22Rv1 (cell line): ENCODE measurements around the gene MPRIP.

Experiments
- CTCF ChIP-seq: fragments of 450-650 bp; IDR thresholded peaks from 2 replicates; pipeline ENCODE4 v1.5.1; 2017; ENCODE audit warnings: mild to moderate bottlenecking
- ZFX ChIP-seq: fragments of 450-650 bp; IDR thresholded peaks from 2 replicates; pipeline ENCODE4 v1.6.1; 2017; ENCODE audit warnings: antibody characterized with exemption, borderline replicate concordance

GRCh38 chr17:17058304-17058703, 16.0 kb downstream of the MPRIP start:
- TF ChIP-seq CTCF (no peak), ZFX (no peak)
